A673 (cell line): Measurements from ENCODE around the gene TPST1. TPM values are rescaled to one million over a fixed set of nuclear protein-coding genes. Genes with fewer than 3 reads are reported as not detected.

ENCODE experiments used
- BruUV-seq: library from RNA; stranded (reverse); fragments of 400-500 nt; replicated peaks from 2 replicates; lab custom pipeline; 2021; lab: Mats Ljungman, UMichigan
- CTCF ChIA-PET: fragments of 300-600 bp; sonication (Branson Sonifier 250); formaldehyde crosslinking; loops from one replicate; lab custom pipeline; 2022; ENCODE audit warnings: antibody characterized with exemption; lab: Charles Lee
- POLR2A ChIA-PET: fragments of 300-600 bp; sonication (Branson Sonifier 250); formaldehyde crosslinking; loops from one replicate; lab custom pipeline; 2022; ENCODE audit warnings: antibody characterized with exemption; ENCODE audit not compliant: low non-redundant PET; lab: Charles Lee
- DNase-seq: peaks from one replicate; pipeline ENCODE4 v3.0.0-alpha.2; 2015; ENCODE audit warnings: low spot score
- H3K27ac ChIP-seq: fragments of 200-600 bp; sonication (generic); 2 replicates; pipeline ENCODE4 v1.5.1; 2016; ENCODE audit warnings: mixed run types, low read depth, mild to moderate bottlenecking, mixed read lengths, antibody characterized with exemption, low read length; ENCODE audit not compliant: poor library complexity, severe bottlenecking
- H3K27me3 ChIP-seq: fragments of 200-600 bp; sonication (generic); replicated peaks from 2 replicates; pipeline ENCODE4 v1.6.1; 2017; ENCODE audit warnings: mixed run types, low read depth, mild to moderate bottlenecking, mixed read lengths, antibody characterized with exemption, low read length; ENCODE audit not compliant: insufficient read depth, poor library complexity
- H3K36me3 ChIP-seq: fragments of 200-600 bp; sonication (generic); 2 replicates; pipeline ENCODE4 v1.6.1; 2016; ENCODE audit warnings: mixed run types, mild to moderate bottlenecking, mixed read lengths, antibody characterized with exemption, low read length; ENCODE audit not compliant: insufficient read depth, poor library complexity, severe bottlenecking
- H3K4me1 ChIP-seq: fragments of 200-600 bp; sonication (generic); 2 replicates; pipeline ENCODE4 v1.6.1; 2017; ENCODE audit warnings: mixed run types, mild to moderate bottlenecking, mixed read lengths, antibody characterized with exemption, low read length; ENCODE audit not compliant: insufficient read depth, poor library complexity, severe bottlenecking
- H3K4me3 ChIP-seq: fragments of 200-600 bp; sonication (generic); 2 replicates; pipeline ENCODE4 v1.5.1; 2016; ENCODE audit warnings: low read depth, mixed run types, mild to moderate bottlenecking, mixed read lengths, low read length; ENCODE audit not compliant: poor library complexity, severe bottlenecking
- H3K9me3 ChIP-seq: fragments of 200-600 bp; sonication (generic); 2 replicates; pipeline ENCODE4 v1.6.1; 2016; ENCODE audit warnings: mixed run types, low read depth, mild to moderate bottlenecking, mixed read lengths, antibody characterized with exemption, low read length; ENCODE audit not compliant: poor library complexity, severe bottlenecking
- EZH2 ChIP-seq: fragments of 200-600 bp; sonication (generic); IDR thresholded peaks from 2 replicates; pipeline ENCODE4 v1.6.1; 2017; ENCODE audit warnings: borderline replicate concordance, low read depth, mild to moderate bottlenecking, mixed read lengths, antibody characterized with exemption, low read length; ENCODE audit not compliant: poor library complexity, severe bottlenecking
- intact Hi-C: fragments of 100-400 bp; cut with micrococcal nuclease; formaldehyde crosslinking; loops from one replicate; pipeline ENCODE4 v1.10.0; 2022; ENCODE audit not compliant: unreplicated experiment
- total RNA-seq: library from RNA; stranded (reverse); gene quantifications from 2 replicates; pipeline ENCODE4 v1.2.3, GENCODE V29; 2021
- TF ChIP-seq, protein P1 (sequence below): fragments of 300-800, 200-600 bp; sonication (generic); conservative IDR thresholded peaks from 2 replicates; pipeline ENCODE4 v1.5.1; 2017; ENCODE audit warnings: low read depth, mild to moderate bottlenecking, antibody characterized with exemption, low read length, moderate library complexity, mixed read lengths

The TPST1 gene
- total RNA-seq, 1 experiment from 2014 or later, result 8.0 TPM

DNA sequence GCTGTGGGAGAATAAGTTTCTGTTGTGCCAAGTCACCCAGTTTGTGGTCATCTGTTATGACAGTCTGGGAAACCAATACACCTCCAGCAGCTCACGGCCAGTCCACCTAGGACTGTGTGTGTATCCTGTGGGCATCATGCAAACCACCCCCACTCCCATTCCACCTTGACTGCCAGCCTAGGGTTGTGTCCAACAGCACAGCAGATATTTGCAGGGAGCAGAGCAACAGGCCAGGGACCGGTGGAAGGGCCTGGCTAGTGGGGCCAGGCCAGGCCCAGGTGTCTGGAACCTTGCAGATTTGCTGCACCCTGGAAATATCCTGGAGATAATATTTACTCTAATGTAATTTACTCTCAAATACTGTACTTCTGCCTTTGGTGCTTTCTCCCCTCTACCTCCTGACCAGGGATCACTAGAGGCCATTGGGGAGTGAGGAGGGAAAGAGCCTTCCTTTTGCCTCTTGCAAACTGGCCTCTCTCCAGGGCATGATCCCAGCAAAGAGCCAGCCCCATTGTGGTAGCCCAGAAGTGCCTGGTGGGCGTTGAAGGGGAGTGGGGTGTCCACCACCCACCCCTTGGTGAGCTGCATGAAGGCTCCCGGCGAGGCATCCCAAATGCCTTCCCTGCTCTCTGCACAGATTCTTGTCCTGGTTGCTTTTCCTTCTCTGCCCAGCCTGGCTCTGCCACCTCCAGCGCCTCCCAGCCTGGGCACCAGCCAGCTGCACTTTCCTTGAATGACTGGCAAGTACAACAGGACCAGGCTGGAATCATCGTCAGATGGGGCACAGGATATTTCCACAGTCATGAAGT lies 15.2 kb upstream of the TPST1 start:
- no peaks in the 10 kb centered on the region for H3K36me3 ChIP-seq
- no TSS peak for BruUV-seq
- CTCF ChIA-PET, result no interaction called here

DNA sequence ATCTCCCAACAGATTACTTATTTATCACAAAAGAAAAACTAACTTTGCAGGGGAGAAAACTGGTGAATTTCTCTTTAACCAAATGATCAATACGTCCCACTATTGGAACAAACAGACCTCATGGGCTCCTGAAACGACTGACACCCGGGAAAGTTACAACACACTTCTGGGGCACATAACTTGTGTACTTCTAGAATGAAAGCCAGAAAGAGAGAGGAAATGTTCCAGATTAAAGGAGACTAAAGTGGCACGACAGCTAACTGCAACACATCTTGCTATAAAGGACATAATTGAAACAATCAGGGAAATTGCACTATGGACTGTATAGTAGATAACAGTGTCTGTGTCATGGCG lies 14.7 kb upstream of the TPST1 start:
- no TSS peak for BruUV-seq
- DNase-seq, result no peak
- peaks cover 3% of the 10 kb centered on the region for H3K9me3 ChIP-seq
- ChIA-PET POLR2A (no interaction called here), CTCF (no interaction called here)
- no peaks in the 10 kb centered on the region for H3K27me3 ChIP-seq
- no peaks in the 10 kb centered on the region for H3K4me1 ChIP-seq
- H3K4me3 ChIP-seq, result no peak overlapping the region
- TF ChIP-seq EZH2, result no peak
- TF ChIP-seq, protein P1, sequence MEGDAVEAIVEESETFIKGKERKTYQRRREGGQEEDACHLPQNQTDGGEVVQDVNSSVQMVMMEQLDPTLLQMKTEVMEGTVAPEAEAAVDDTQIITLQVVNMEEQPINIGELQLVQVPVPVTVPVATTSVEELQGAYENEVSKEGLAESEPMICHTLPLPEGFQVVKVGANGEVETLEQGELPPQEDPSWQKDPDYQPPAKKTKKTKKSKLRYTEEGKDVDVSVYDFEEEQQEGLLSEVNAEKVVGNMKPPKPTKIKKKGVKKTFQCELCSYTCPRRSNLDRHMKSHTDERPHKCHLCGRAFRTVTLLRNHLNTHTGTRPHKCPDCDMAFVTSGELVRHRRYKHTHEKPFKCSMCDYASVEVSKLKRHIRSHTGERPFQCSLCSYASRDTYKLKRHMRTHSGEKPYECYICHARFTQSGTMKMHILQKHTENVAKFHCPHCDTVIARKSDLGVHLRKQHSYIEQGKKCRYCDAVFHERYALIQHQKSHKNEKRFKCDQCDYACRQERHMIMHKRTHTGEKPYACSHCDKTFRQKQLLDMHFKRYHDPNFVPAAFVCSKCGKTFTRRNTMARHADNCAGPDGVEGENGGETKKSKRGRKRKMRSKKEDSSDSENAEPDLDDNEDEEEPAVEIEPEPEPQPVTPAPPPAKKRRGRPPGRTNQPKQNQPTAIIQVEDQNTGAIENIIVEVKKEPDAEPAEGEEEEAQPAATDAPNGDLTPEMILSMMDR, result no peak
- intact Hi-C loops, result no loop called here
- H3K36me3 ChIP-seq, result no peaks in the 10 kb centered on the region
- no peak overlapping the region for H3K27ac ChIP-seq

More for the DNA sequence above, 15.2 kb upstream of the TPST1 start:
- DNase-seq, result no peak
- intact Hi-C loops, result no loop called here
- H3K27me3 ChIP-seq, result no peaks in the 10 kb centered on the region
- H3K9me3 ChIP-seq, result peaks cover 3% of the 10 kb centered on the region
- TF ChIP-seq, protein P1, result no peak
- no peak for TF ChIP-seq EZH2
- POLR2A ChIA-PET, result no interaction called here
- no peak overlapping the region for H3K4me3 ChIP-seq
- H3K4me1 ChIP-seq, result no peaks in the 10 kb centered on the region
- no peak overlapping the region for H3K27ac ChIP-seq

DNA sequence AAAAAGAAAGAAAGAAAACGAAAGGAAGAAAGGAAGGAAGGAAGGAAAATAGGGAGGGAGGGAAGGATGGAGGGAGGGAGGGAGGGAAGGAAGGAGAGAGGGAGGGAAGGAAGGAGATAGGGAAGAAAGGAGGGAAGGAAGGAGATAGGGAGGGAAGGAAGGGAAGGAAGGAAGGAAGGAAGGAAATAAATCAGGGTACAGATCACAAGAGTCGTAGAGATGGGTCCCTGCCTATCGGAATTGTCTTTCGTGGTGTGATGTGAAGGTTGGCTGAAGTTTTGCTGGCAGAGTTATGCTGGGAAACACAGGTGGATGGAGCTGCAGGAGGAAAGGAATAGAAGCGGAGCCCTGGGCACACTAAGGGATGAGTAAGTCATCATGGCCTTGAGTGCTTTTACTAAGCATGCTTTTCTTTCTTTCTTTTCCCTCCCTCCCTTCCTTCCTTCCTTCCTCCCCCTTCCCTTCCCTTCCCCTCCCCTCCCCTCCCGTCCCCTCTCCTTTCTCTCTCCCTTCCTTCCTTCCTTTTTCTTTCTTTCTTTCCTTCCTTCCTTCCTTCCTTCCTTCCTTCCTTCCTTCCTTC lies 11.9 kb upstream of the TPST1 start:
- Histone ChIP-seq H3K9me3 (no peaks in the 10 kb centered on the region), H3K27ac (no peak overlapping the region), H3K4me1 (no peaks in the 10 kb centered on the region), H3K4me3 (no peak overlapping the region), H3K36me3 (no peaks in the 10 kb centered on the region), H3K27me3 (no peaks in the 10 kb centered on the region)
- TF ChIP-seq, protein P1, result no peak
- no peak for TF ChIP-seq EZH2
- no peak for DNase-seq
- ChIA-PET CTCF (no interaction called here), POLR2A (interaction anchor here (0.7 to 0.8 kb wide), 2 partner anchors 52 to 434 kb away, joined by 5 to 35 read pairs; no protein-coding TSS in a partner anchor)
- BruUV-seq, result no TSS peak
- intact Hi-C loops, result no loop called here
